H9 (cell line): ENCODE measurements around the gene PCDH9. TPM values are rescaled to one million over a fixed set of nuclear protein-coding genes. Genes with fewer than 3 reads are reported as not detected.

Source experiments
- DNase-seq: peaks from one replicate; pipeline ENCODE4 v3.0.0-alpha.2; 2017
- H2AFZ ChIP-seq: one replicate; pipeline ENCODE4 v1.6.1; 2013; ENCODE audit warnings: mild to moderate bottlenecking, low read length, control low read depth, moderate library complexity
- H2AK5ac ChIP-seq: 2 replicates; pipeline ENCODE4 v1.6.1; 2013; ENCODE audit warnings: low read length, control low read depth, mixed read lengths; ENCODE audit not compliant: insufficient read length
- H2BK120ac ChIP-seq: one replicate; pipeline ENCODE4 v1.6.1; 2013; ENCODE audit warnings: low read depth, mild to moderate bottlenecking, low read length, control low read depth, inconsistent platforms; ENCODE audit not compliant: poor library complexity, severe bottlenecking
- H2BK12ac ChIP-seq: 2 replicates; pipeline ENCODE4 v1.6.1; 2013; ENCODE audit warnings: low read length, control low read depth, mixed read lengths, low read depth; ENCODE audit not compliant: insufficient read length
- H2BK15ac ChIP-seq: 2 replicates; pipeline ENCODE4 v1.6.1; 2013; ENCODE audit warnings: low read depth, low read length, control low read depth
- H2BK20ac ChIP-seq: one replicate; pipeline ENCODE4 v1.6.1; 2013; ENCODE audit warnings: low read depth, mild to moderate bottlenecking, low read length, control low read depth, inconsistent platforms; ENCODE audit not compliant: poor library complexity, severe bottlenecking
- H2BK5ac ChIP-seq: 2 replicates; pipeline ENCODE4 v1.6.1; 2013; ENCODE audit warnings: low read length, control low read depth, mixed read lengths; ENCODE audit not compliant: insufficient read length
- H3K14ac ChIP-seq: 2 replicates; pipeline ENCODE4 v1.6.1; 2013; ENCODE audit warnings: low read length, control low read depth; ENCODE audit not compliant: insufficient read depth
- H3K18ac ChIP-seq: 2 replicates; pipeline ENCODE4 v1.6.1; 2013; ENCODE audit warnings: low read depth, mild to moderate bottlenecking, mixed read lengths, low read length, control low read depth; ENCODE audit not compliant: insufficient read length
- H3K23ac ChIP-seq: 2 replicates; pipeline ENCODE4 v1.6.1; 2013; ENCODE audit warnings: low read length, control low read depth, mixed read lengths, low read depth; ENCODE audit not compliant: insufficient read length
- H3K23me2 ChIP-seq: 2 replicates; pipeline ENCODE4 v1.6.1; 2013; ENCODE audit warnings: low read depth, mild to moderate bottlenecking, mixed read lengths, low read length, control low read depth; ENCODE audit not compliant: insufficient read length, poor library complexity, severe bottlenecking
- H3K27ac ChIP-seq: 2 replicates; pipeline ENCODE4 v1.5.1; 2013; ENCODE audit warnings: low read length, control low read depth, mixed read lengths, low read depth; ENCODE audit not compliant: insufficient read length
- H3K27me3 ChIP-seq: 2 replicates; pipeline ENCODE4 v1.6.1; 2013; ENCODE audit warnings: low read length, control low read depth, inconsistent platforms; ENCODE audit not compliant: insufficient read depth
- H3K4ac ChIP-seq: 2 replicates; pipeline ENCODE4 v1.6.1; 2013; ENCODE audit warnings: low read depth, mild to moderate bottlenecking, control low read depth, inconsistent platforms, low read length, moderate library complexity
- H3K4me1 ChIP-seq: 2 replicates; pipeline ENCODE4 v1.6.1; 2013; ENCODE audit warnings: low read length, control low read depth, inconsistent platforms; ENCODE audit not compliant: insufficient read depth
- H3K4me2 ChIP-seq: 2 replicates; pipeline ENCODE4 v1.6.1; 2013; ENCODE audit warnings: low read length, control low read depth, mixed read lengths; ENCODE audit not compliant: insufficient read length, insufficient read depth
- H3K56ac ChIP-seq: 2 replicates; pipeline ENCODE4 v1.6.1; 2013; ENCODE audit warnings: low read depth, mild to moderate bottlenecking, mixed read lengths, low read length, control low read depth; ENCODE audit not compliant: insufficient read length
- H3K79me1 ChIP-seq: 2 replicates; pipeline ENCODE4 v1.6.1; 2013; ENCODE audit warnings: low read depth, mild to moderate bottlenecking, moderate library complexity, low read length, control low read depth, inconsistent platforms; ENCODE audit not compliant: insufficient read depth, poor library complexity, severe bottlenecking
- H3K79me2 ChIP-seq: 2 replicates; pipeline ENCODE4 v1.6.1; 2013; ENCODE audit warnings: low read length, control low read depth, inconsistent platforms; ENCODE audit not compliant: insufficient read depth
- H3K9ac ChIP-seq: 2 replicates; pipeline ENCODE4 v1.6.1; 2013; ENCODE audit warnings: low read length, control low read depth, mixed read lengths; ENCODE audit not compliant: insufficient read length; ENCODE audit errors: extremely low read depth
- H3K9me3 ChIP-seq: one replicate; pipeline ENCODE4 v1.6.1; 2013; ENCODE audit warnings: low read depth, low read length, inconsistent platforms; ENCODE audit not compliant: control insufficient read depth
- H3T11ph ChIP-seq: one replicate; pipeline ENCODE4 v1.6.1; 2013; ENCODE audit warnings: mild to moderate bottlenecking, low read length, control low read depth, inconsistent platforms
- H4K20me1 ChIP-seq: one replicate; pipeline ENCODE4 v1.6.1; 2013; ENCODE audit not compliant: control insufficient read depth, insufficient read length, insufficient read depth
- H4K5ac ChIP-seq: 2 replicates; pipeline ENCODE4 v1.6.1; 2013; ENCODE audit warnings: low read depth, mild to moderate bottlenecking, mixed read lengths, low read length, control low read depth; ENCODE audit not compliant: insufficient read length
- H4K8ac ChIP-seq: replicated peaks from 2 replicates; pipeline ENCODE4 v1.6.1; 2013; ENCODE audit warnings: low read length, control low read depth, mixed read lengths, low read depth; ENCODE audit not compliant: insufficient read length
- H4K91ac ChIP-seq: 2 replicates; pipeline ENCODE4 v1.6.1; 2013; ENCODE audit warnings: low read depth, mild to moderate bottlenecking, moderate library complexity, mixed read lengths, low read length, control low read depth; ENCODE audit not compliant: insufficient read length
- H3K27ac Mint-ChIP-seq, 3 experiments: 2 replicates in 2 of 3; 3 replicates in 1 of 3; pipeline ENCODE4 v1.8.0; 2020 to 2021; ENCODE audit warnings: mixed read lengths in 3 of 3, mild to moderate bottlenecking in 1 of 3, moderate library complexity in 1 of 3
- H3K27me3 Mint-ChIP-seq: 2 replicates; pipeline ENCODE4 v1.8.0; 2021; ENCODE audit warnings: low read depth, mild to moderate bottlenecking, moderate library complexity, mixed read lengths
- H3K36me3 Mint-ChIP-seq, 3 experiments: 2 replicates in 2 of 3; 3 replicates in 1 of 3; pipeline ENCODE4 v1.8.0; 2020 to 2021; ENCODE audit warnings: low read depth in 3 of 3, mixed read lengths in 3 of 3; ENCODE audit not compliant: insufficient read depth in 1 of 3
- H3K4me1 Mint-ChIP-seq, 2 experiments: 2 replicates each; pipeline ENCODE4 v1.8.0; 2020; ENCODE audit warnings: mixed read lengths in 2 of 2
- H3K4me3 Mint-ChIP-seq, 2 experiments: 2 replicates in 1 of 2; 3 replicates in 1 of 2; pipeline ENCODE4 v1.8.0; 2020 to 2021; ENCODE audit warnings: mild to moderate bottlenecking in 2 of 2, mixed read lengths in 2 of 2, moderate library complexity in 1 of 2
- H3K9me3 Mint-ChIP-seq, 2 experiments: 2 replicates in 1 of 2; 3 replicates in 1 of 2; pipeline ENCODE4 v1.8.0; 2020; ENCODE audit warnings: mild to moderate bottlenecking in 2 of 2, mixed read lengths in 2 of 2, moderate library complexity in 1 of 2
- CTCF ChIP-seq: fragments of 200-600 bp; sonication (generic); conservative IDR thresholded peaks from 3 replicates; pipeline ENCODE4 v1.8.0; 2021; ENCODE audit warnings: antibody characterized with exemption, mild to moderate bottlenecking
- WGBS: extraction: QIAGEN DNeasy Blood & Tissue Kit; methylation state at CpG from one replicate; pipeline ENCODE4 v1.1.7; 2013; ENCODE audit warnings: missing lambda C conversion rate, low lambda C conversion rate, mixed read lengths; ENCODE audit not compliant: insufficient read length; ENCODE audit errors: extremely low coverage; 5-methylcytosine and 5-hydroxymethylcytosine counted together
- total RNA-seq: library from RNA; stranded (reverse); gene quantifications from 2 replicates; pipeline ENCODE4 v1.2.1, GENCODE V29; 2021

Gene PCDH9
- total RNA-seq, 1 experiment from 2014 or later = 0.11 TPM

DNA sequence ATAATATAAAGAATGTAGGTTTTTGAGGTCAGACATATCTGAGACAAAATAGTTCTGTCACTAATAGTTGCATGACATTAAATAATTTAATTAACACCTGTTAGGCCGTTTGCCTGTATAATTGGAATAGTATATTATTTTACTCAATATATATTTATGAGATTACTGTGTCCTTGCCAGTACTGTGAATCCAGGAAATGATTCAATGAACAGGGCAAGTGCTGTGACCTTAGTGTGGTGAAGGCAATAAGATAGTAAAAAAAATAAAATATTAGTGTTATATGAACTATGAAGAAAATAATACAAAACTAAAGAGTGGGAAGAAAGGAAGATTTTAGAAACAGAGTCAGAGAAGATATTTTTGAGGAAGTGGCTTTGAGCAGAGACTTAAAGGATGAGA, 403.7 kb downstream of the PCDH9 start:
- H3K4ac ChIP-seq = no peak overlapping the region
- H4K8ac ChIP-seq = no peak overlapping the region
- DNase-seq = no peak
- H3K4me1 ChIP-seq = no peaks in the 10 kb centered on the region
- no peak overlapping the region for H3K56ac ChIP-seq
- H2AK5ac ChIP-seq = no peak overlapping the region
- H3K79me1 ChIP-seq = no peaks in the 10 kb centered on the region
- Mint-ChIP-seq H3K27ac (no peak overlapping the region), H3K4me1 (no peaks in the 10 kb centered on the region), H3K36me3 (no peaks in the 10 kb centered on the region), H3K4me3 (no peak overlapping the region), H3K9me3 (no peaks in the 10 kb centered on the region), H3K27me3 (no peaks in the 10 kb centered on the region)
- no peaks in the 10 kb centered on the region for H3K23me2 ChIP-seq
- TF ChIP-seq CTCF = no peak
- no peak overlapping the region for H3K14ac ChIP-seq
- H2BK5ac ChIP-seq = no peak overlapping the region
- H3K23ac ChIP-seq = no peak overlapping the region
- no peaks in the 10 kb centered on the region for H3K9me3 ChIP-seq
- no CpG with 5 or more reads among the region's 1 CpG for WGBS
- H3K9ac ChIP-seq = no peak overlapping the region
- no peak overlapping the region for H3K4me2 ChIP-seq
- H2BK12ac ChIP-seq = no peak overlapping the region
- no peak overlapping the region for H2AFZ ChIP-seq
- no peak overlapping the region for H3T11ph ChIP-seq
- no peak overlapping the region for H4K91ac ChIP-seq
- H4K5ac ChIP-seq = no peak overlapping the region
- no peak overlapping the region for H2BK15ac ChIP-seq
- no peak overlapping the region for H2BK20ac ChIP-seq
- no peak overlapping the region for H3K27ac ChIP-seq
- H2BK120ac ChIP-seq = no peak overlapping the region
- H3K79me2 ChIP-seq = no peaks in the 10 kb centered on the region
- H3K18ac ChIP-seq = no peak overlapping the region
- H3K27me3 ChIP-seq = no peaks in the 10 kb centered on the region
- H4K20me1 ChIP-seq = no peaks in the 10 kb centered on the region
